Measurements from ENCODE around the gene SERPINE1. TPM values are rescaled to one million over a fixed set of nuclear protein-coding genes. Genes with fewer than 3 reads are reported as not detected.
A peak's percentile ranks its signal among the peaks of the same experiment; 100 is the strongest.

SERPINE1 gene
- total RNA-seq, 8 experiments from 2014 or later = 0.05 to 128 (median 0.93) TPM

DNA sequence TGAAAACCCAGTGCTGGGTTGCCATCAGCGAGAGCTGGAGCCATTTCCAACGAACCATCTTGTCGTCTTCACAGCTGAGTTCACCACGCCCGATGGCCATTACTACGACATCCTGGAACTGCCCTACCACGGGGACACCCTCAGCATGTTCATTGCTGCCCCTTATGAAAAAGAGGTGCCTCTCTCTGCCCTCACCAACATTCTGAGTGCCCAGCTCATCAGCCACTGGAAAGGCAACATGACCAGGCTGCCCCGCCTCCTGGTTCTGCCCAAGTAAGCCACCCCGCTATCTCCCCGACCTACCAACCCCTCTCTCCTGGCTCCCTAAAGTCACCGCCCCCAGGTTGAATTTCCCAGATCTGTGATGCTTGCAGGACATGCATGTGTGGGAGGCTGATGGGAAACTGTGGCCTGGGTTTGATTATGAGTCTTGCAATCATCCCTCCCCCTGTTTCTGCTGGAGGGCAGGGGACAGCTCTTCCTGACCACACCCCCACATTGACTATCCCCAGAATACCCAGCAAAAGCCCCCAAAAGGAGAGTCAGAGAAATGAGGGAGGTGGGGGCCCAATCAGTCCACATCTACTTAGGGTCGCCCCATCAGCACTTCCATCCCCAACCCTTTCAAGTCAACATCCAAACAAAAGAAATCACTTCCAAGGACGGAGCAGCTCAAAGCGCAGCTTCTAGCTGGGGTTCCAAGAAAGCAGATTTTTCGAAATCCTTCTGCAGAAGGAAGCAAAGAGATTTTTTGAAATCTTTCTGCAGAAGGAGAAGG, 6.9 kb downstream of the SERPINE1 start:
- in situ Hi-C loops (cut with MboI; ENCODE audit: low pct_unique_long_range_greater_than_20kb in 2 of 9, low sequenced_read_pairs in 9 of 9, unreplicated experiment in 9 of 9) = loop anchor here in 2 of 9 experiments (25.0 kb wide), 1 partner anchor 153 kb away; no protein-coding TSS in a partner anchor
- Histone ChIP-seq H3K27ac (no peak overlapping the region), H3K4me1 (replicated peaks in 1 of 2) (peaks cover 16% of the 10 kb centered on the region in 2 donors), H3K4me3 (no peak overlapping the region)
- peak in 2 of 8 experiments; percentile 1 to 38 for ATAC-seq (replicated peaks in 6 of 8)
- 60 to 82% (median 72%) methylated on average over 1 to 5 of the region's 15 CpGs; no CpG with 5 or more reads in 3 of the 10 experiments for WGBS, 10 experiments

DNA sequence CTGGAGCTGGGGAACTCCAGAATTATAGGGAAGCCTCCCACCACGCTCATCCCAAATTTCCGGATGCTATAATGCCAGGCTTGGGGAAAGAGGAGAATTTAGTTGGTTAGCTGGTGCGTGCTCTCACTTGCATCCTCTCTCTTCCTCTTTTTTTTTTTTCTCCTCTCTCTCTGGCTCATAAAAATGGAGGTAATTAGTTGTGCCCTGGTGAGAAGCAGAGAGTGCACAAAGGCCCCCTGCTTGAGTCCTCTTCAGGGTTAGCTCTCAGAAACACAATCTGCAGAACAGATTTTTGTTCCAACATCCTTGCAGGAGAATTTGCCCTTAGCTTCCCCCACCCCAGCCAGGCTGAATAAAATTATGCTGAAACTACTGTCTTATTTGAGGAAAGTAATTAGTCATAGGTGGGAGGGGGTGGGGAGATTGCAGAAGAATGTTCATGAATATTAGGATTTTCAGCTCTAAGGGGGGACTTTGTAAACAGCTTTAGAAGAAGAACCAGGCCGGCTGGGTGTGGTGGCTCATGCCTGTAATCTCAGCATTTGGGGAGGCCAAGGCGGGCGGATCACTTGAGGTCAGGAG, 7.6 kb downstream of the SERPINE1 start:
- in situ Hi-C loops (cut with MboI; ENCODE audit: low pct_unique_long_range_greater_than_20kb in 2 of 9, low sequenced_read_pairs in 9 of 9, unreplicated experiment in 9 of 9) = loop anchor here in 2 of 9 experiments (25.0 kb wide), 1 partner anchor 153 kb away; no protein-coding TSS in a partner anchor
- peak in 3 of 8 experiments; percentile 20 to 45 (median 40) for ATAC-seq (replicated peaks in 6 of 8)
- no peak overlapping the region for H3K4me3 ChIP-seq
- H3K4me1 ChIP-seq (replicated peaks in 1 of 2) = peaks cover 16 to 18% of the 10 kb centered on the region in 2 donors
- WGBS, 10 experiments = 20 to 82% (median 48%) methylated on average over 1 to 5 of the region's 6 CpGs; no CpG with 5 or more reads in 2 of the 10 experiments
- no peak overlapping the region for H3K27ac ChIP-seq

DNA sequence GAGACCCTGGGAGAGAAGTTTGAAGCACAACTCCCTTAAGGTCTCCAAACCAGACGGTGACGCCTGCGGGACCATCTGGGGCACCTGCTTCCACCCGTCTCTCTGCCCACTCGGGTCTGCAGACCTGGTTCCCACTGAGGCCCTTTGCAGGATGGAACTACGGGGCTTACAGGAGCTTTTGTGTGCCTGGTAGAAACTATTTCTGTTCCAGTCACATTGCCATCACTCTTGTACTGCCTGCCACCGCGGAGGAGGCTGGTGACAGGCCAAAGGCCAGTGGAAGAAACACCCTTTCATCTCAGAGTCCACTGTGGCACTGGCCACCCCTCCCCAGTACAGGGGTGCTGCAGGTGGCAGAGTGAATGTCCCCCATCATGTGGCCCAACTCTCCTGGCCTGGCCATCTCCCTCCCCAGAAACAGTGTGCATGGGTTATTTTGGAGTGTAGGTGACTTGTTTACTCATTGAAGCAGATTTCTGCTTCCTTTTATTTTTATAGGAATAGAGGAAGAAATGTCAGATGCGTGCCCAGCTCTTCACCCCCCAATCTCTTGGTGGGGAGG, 10.8 kb downstream of the SERPINE1 start:
- WGBS, 10 experiments = 65 to 100% (median 88%) methylated on average over 1 to 4 of the region's 9 CpGs; no CpG with 5 or more reads in 5 of the 10 experiments
- H3K27ac ChIP-seq = peak overlapping the region; percentile 70 to 80
- ATAC-seq (replicated peaks in 6 of 8) = no peak
- peaks cover 16 to 18% of the 10 kb centered on the region in 2 donors for H3K4me1 ChIP-seq (replicated peaks in 1 of 2)
- in situ Hi-C loops (cut with MboI; ENCODE audit: low pct_unique_long_range_greater_than_20kb in 2 of 9, low sequenced_read_pairs in 9 of 9, unreplicated experiment in 9 of 9) = loop anchor here in 2 of 9 experiments (25.0 kb wide), 1 partner anchor 150 kb away; no protein-coding TSS in a partner anchor
- peak overlapping the region in 2 of 5 donors; percentile 26 to 29 for H3K4me3 ChIP-seq

DNA sequence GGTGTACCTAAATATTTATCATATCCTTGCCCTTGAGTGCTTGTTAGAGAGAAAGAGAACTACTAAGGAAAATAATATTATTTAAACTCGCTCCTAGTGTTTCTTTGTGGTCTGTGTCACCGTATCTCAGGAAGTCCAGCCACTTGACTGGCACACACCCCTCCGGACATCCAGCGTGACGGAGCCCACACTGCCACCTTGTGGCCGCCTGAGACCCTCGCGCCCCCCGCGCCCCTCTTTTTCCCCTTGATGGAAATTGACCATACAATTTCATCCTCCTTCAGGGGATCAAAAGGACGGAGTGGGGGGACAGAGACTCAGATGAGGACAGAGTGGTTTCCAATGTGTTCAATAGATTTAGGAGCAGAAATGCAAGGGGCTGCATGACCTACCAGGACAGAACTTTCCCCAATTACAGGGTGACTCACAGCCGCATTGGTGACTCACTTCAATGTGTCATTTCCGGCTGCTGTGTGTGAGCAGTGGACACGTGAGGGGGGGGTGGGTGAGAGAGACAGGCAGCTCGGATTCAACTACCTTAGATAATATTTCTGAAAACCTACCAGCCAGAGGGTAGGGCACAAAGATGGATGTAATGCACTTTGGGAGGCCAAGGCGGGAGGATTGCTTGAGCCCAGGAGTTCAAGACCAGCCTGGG, 11.4 kb downstream of the SERPINE1 start:
- in situ Hi-C loops (cut with MboI; ENCODE audit: low pct_unique_long_range_greater_than_20kb in 2 of 9, low sequenced_read_pairs in 9 of 9, unreplicated experiment in 9 of 9) = loop anchor here in 2 of 9 experiments (25.0 kb wide), 1 partner anchor 149 kb away; no protein-coding TSS in a partner anchor
- peak overlapping the region; percentile 17 to 29 (median 24) for H3K4me3 ChIP-seq
- H3K4me1 ChIP-seq (replicated peaks in 1 of 2) = peaks cover 16 to 18% of the 10 kb centered on the region in 2 donors
- H3K27ac ChIP-seq = peak overlapping the region; percentile 70 to 80
- ATAC-seq (replicated peaks in 6 of 8) = peak; percentile 82 to 98 (median 97)
- WGBS, 10 experiments = 0 to 50% (median 29%) methylated on average over 1 to 5 of the region's 16 CpGs; no CpG with 5 or more reads in 4 of the 10 experiments

DNA sequence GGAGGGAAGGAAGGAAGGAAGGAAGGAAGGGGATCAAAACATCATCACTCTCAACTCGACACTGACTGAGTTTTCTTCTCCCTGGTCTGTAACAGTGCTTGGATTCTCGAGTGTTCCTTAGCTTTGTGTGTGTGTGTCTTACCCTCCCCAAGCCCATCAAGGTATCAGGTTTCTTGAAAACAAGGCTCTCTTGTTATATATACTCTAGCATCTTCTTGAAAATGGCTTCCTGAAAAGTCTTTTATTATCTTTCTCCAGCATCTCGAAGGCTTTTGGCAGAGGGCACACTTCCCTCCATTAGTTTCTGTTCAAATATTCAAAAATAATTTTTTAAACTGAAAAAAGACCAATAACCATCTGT, 13.4 kb downstream of the SERPINE1 start:
- in situ Hi-C loops (cut with MboI; ENCODE audit: low pct_unique_long_range_greater_than_20kb in 2 of 9, low sequenced_read_pairs in 9 of 9, unreplicated experiment in 9 of 9) = loop anchor here in 2 of 9 experiments (25.0 kb wide), 1 partner anchor 147 kb away; no protein-coding TSS in a partner anchor
- WGBS, 10 experiments = 0 to 80% (median 35%) methylated on average over 1 to 3 of the region's 3 CpGs
- H3K27ac ChIP-seq = no peak overlapping the region
- peaks cover 6 to 9% of the 10 kb centered on the region in 2 donors for H3K4me1 ChIP-seq (replicated peaks in 1 of 2)
- no peak for ATAC-seq (replicated peaks in 6 of 8)
- no peak overlapping the region for H3K4me3 ChIP-seq

DNA sequence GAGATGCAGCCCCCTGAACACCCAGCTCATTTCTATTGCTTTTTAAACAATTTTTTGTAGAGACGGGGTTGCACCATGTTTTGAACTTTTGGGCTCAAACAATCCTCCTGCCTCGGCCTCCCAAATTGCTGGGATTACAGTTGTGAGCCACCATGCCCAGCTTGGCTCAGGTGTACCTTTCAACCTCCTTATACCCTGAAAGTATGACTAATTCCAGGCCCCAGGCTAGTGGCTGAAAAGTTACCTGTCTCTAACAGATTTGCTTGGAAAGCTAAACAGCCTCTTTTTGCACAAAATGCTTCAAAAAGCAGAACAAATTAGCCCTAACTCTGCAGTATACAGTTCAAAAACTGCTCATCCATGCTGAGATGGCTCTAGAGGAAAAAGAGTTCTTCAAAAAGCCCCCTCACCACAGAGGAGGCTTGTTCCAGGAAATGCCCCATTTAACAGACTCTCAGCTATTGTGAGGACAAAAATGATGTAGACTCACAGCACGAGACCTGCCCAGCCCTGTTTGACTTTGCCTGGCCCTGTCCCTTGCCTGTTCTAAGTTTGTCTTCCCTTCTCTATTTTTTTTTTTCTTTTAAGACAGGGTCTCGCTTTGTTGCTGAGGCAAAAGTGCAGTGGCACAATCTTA, 14.0 kb downstream of the SERPINE1 start:
- in situ Hi-C loops (cut with MboI; ENCODE audit: low pct_unique_long_range_greater_than_20kb in 2 of 9, low sequenced_read_pairs in 9 of 9, unreplicated experiment in 9 of 9) = loop anchor here in 2 of 9 experiments (25.0 kb wide), 1 partner anchor 146 kb away; no protein-coding TSS in a partner anchor
- no peak overlapping the region for H3K27ac ChIP-seq
- 69 to 100% (median 94%) methylated on average over 1 to 4 of the region's 4 CpGs for WGBS, 10 experiments
- ATAC-seq (replicated peaks in 6 of 8) = no peak
- no peak overlapping the region for H3K4me3 ChIP-seq
- H3K4me1 ChIP-seq (replicated peaks in 1 of 2) = peaks cover 6 to 9% of the 10 kb centered on the region in 2 donors

DNA sequence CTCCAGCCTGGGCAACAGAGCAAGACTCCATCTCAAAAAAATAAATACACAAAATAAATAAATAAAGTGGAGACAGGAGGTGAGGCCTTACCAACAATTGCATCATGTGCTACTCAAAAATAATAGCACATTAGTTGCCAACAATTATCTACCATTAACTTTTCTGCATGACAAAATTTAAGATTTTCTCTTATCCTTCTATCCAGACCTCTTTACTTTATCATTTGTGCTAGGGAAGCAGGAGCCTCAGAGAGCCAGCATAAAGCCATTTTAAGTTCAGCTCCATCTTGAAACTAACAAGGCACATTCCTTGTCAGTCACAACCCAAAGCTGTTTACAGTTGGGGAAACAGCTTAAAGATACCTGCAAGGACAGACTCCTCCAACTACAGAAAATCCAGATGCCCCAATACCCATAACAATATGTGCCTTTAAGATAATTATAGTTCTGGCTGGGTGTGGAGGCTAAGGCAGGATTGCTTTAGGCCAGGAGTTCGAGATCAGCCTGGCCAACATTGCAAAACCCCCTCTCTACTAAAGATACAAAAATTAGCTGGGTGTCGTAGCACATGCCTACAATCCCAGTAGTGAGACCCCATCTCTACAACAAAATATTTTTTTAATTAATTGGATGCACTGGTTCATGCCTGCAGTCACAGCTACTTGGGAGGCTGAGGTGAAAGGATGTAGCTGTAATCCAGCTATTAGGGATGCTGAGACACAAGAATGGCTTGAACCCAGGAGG, 25.2 kb downstream of the SERPINE1 start:
- WGBS, 10 experiments = 0 to 100% (median 64%) methylated on average over 1 to 2 of the region's 2 CpGs; no CpG with 5 or more reads in 6 of the 10 experiments
- in situ Hi-C loops (cut with MboI; ENCODE audit: low pct_unique_long_range_greater_than_20kb in 2 of 9, low sequenced_read_pairs in 9 of 9, unreplicated experiment in 9 of 9) = no loop called here

DNA sequence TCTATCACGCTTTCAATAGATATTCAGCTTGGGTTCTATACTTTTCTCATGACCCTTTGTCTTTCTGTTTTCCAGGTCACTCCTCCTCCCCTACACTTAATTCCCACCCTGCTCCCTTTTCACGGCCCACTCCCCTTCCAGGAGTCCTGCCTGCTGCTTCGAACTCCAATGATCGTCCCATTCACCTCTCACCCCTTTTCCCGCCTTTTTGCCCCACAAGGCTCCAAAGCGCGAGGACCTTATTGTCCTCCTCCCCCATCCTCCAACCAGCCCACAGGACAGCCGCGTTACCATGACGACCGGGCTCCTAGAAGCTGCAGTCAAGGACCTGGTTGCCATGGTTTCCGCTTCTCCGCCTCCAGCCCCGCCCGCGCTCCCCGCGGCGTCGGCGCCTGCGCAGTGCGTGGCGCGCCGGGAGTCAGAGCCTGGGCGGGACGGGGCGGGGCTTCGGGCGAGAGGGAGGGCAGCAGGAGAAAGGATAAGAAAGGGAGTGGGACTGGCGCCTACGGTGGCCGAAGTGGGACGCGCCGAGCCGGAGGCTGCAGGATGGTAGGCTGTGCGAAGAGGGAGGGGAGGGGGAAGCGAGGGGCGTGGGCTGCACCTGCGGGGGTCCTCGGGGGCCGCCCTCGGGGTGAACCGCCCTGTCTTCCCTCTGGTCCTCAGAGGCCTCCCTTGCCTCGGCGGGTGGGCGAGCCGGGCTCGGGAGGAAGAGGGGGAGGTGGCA, 27.2 kb downstream of the SERPINE1 start, which contains the start of gene AP1S1:
TSS of gene AP1S1 (plus strand) at position 508 of the 724 bp plus-strand sequence. CDS start at position 547, 39 bp downstream.
- H3K4me3 ChIP-seq = peak within 1 kb of the TSS; percentile 50 to 80 (median 71)
- ATAC-seq (replicated peaks in 6 of 8) = peak; percentile 92 to 99 (median 94)
- peaks cover 19 to 21% of the 10 kb centered on the region in 2 donors for H3K4me1 ChIP-seq (replicated peaks in 1 of 2)
- H3K27ac ChIP-seq = peak within 1 kb of the TSS; percentile 60 to 68
- WGBS, 10 experiments = 0 to 53% (median 8%) methylated on average over 1 to 13 of the region's 51 CpGs; no CpG with 5 or more reads in 3 of the 10 experiments
- in situ Hi-C loops (cut with MboI; ENCODE audit: low pct_unique_long_range_greater_than_20kb in 2 of 9, low sequenced_read_pairs in 9 of 9, unreplicated experiment in 9 of 9) = no loop called here

More for the DNA sequence above, 25.2 kb downstream of the SERPINE1 start:
- peaks cover 19 to 21% of the 10 kb centered on the region in 2 donors for H3K4me1 ChIP-seq (replicated peaks in 1 of 2)
- no peak overlapping the region for H3K4me3 ChIP-seq
- H3K27ac ChIP-seq = no peak overlapping the region
- ATAC-seq (replicated peaks in 6 of 8) = no peak

DNA sequence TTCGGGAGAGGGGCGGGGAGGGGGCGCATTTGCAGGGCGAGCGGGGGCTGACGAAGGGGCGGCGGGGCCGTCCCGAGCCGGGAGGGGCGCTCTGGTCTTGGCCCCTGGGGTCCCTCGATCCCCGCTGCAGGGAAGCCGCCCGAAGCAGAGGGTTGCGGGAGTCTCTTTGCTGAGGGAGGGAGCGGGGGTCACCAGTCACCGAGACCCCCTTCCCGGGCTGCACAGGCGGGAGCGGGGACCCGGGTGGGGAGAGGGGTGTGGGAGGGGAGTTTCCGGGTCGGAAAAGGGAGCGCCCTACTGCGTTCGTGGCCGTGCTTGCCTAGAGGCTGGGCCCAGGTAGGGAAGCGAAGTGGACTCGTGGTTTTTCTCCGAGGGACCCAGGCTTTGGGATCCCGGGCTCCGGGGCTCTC, 27.8 kb downstream of the SERPINE1 start:
- in situ Hi-C loops (cut with MboI; ENCODE audit: low pct_unique_long_range_greater_than_20kb in 2 of 9, low sequenced_read_pairs in 9 of 9, unreplicated experiment in 9 of 9) = no loop called here
- peak; percentile 25 to 51 (median 42) for ATAC-seq (replicated peaks in 6 of 8)
- WGBS, 10 experiments = 0% methylated on average over 2 of the region's 34 CpGs; no CpG with 5 or more reads in 9 of the 10 experiments
- H3K4me1 ChIP-seq (replicated peaks in 1 of 2) = peaks cover 16 to 18% of the 10 kb centered on the region in 2 donors
- H3K4me3 ChIP-seq = peak overlapping the region; percentile 50 to 80 (median 71)
- peak overlapping the region; percentile 60 to 68 for H3K27ac ChIP-seq

DNA sequence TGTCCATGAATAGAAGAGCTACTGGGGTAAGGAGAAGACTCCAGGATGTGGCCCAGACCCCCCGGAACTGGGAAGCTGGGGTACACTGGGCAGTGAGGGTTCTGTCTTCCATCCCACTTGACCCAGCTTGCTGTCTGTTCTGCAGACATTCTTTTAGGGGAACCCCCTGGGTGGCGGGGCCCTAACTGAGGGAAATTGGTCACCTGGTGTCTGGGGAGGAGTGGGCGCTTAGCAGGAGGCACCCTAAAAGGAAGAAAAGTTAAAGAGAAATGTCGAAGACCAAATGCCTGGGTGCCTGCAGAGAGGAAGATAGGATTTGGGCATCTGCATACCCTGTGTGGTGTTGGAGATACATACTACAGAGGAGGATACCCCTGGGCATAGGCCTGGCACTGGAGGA, 28.4 kb downstream of the SERPINE1 start:
- peak overlapping the region; percentile 50 to 80 (median 71) for H3K4me3 ChIP-seq
- peaks cover 13% of the 10 kb centered on the region in 2 donors for H3K4me1 ChIP-seq (replicated peaks in 1 of 2)
- no peak for ATAC-seq (replicated peaks in 6 of 8)
- WGBS, 10 experiments = 20 to 67% (median 40%) methylated on average over 1 to 3 of the region's 4 CpGs; no CpG with 5 or more reads in 4 of the 10 experiments
- in situ Hi-C loops (cut with MboI; ENCODE audit: low pct_unique_long_range_greater_than_20kb in 2 of 9, low sequenced_read_pairs in 9 of 9, unreplicated experiment in 9 of 9) = no loop called here
- H3K27ac ChIP-seq = no peak overlapping the region

DNA sequence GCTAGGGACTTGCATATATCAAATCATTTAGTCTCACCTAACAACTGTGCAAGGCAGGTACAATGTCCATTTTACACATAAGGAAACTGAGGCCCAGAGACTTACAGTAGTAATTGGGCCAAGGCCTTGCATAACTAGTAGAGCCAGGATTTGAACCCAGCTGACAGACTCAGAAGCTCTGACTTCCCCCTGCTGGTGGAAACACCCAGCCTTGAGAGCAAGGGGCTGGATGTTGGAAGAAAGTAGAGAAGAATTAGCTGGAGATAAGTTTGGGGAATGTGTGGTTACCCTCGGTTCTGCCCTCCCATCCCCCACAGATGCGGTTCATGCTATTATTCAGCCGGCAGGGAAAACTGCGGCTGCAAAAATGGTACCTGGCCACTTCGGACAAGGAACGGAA, 29.4 kb downstream of the SERPINE1 start:
- 70 to 79% methylated on average over 2 to 4 of the region's 6 CpGs; no CpG with 5 or more reads in 8 of the 10 experiments for WGBS, 10 experiments
- in situ Hi-C loops (cut with MboI; ENCODE audit: low pct_unique_long_range_greater_than_20kb in 2 of 9, low sequenced_read_pairs in 9 of 9, unreplicated experiment in 9 of 9) = no loop called here
- Histone ChIP-seq H3K4me1 (replicated peaks in 1 of 2) (peaks cover 13% of the 10 kb centered on the region in 2 donors), H3K4me3 (no peak overlapping the region), H3K27ac (no peak overlapping the region)
- ATAC-seq (replicated peaks in 6 of 8) = no peak
